ENCODE measurements around the gene RPH3AL.

DNA sequence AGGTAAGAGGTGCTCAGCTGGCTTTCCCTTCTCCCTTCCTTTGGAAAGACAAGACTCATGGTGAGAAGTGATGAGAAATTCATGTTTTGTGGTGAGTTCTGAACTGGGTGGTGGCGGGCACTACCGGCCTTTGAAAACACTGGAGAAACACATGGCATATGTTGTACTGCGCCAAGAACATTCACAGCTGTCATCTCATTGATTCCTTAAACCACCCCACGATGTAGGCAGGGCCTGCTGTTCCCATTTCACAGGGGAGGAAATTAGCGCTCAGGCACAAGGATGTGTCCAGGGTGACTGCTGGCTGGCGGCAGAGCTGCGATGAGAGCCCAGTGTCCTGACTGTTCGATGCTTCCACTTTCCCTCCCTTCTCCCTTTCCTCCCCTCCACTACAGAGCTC, 169.6 kb downstream of the RPH3AL start:
- TF ChIP-seq, protein P1, sequence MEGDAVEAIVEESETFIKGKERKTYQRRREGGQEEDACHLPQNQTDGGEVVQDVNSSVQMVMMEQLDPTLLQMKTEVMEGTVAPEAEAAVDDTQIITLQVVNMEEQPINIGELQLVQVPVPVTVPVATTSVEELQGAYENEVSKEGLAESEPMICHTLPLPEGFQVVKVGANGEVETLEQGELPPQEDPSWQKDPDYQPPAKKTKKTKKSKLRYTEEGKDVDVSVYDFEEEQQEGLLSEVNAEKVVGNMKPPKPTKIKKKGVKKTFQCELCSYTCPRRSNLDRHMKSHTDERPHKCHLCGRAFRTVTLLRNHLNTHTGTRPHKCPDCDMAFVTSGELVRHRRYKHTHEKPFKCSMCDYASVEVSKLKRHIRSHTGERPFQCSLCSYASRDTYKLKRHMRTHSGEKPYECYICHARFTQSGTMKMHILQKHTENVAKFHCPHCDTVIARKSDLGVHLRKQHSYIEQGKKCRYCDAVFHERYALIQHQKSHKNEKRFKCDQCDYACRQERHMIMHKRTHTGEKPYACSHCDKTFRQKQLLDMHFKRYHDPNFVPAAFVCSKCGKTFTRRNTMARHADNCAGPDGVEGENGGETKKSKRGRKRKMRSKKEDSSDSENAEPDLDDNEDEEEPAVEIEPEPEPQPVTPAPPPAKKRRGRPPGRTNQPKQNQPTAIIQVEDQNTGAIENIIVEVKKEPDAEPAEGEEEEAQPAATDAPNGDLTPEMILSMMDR (IDR thresholded peaks at IDR 0.05), result no peak
- TF ChIP-seq POLR2A (IDR thresholded peaks at IDR 0.05), result no peak
